Tibial artery (tissue), 4 donors: ENCODE measurements around the gene MAPK8.

ENCODE experiments used
- DNase-seq, 2 donors: peaks; one replicate each; pipeline ENCODE4 v3.0.0-alpha.2; 2019
- H3K27ac ChIP-seq, 2 donors: fragments of 200-600 bp; sonication (generic) in 1 of 2; 1 replicate in 1 of 2; 2 replicates in 1 of 2; pipeline ENCODE4 v1.5.1; 2018 to 2019; ENCODE audit warnings: mild to moderate bottlenecking in 1 of 2
- H3K27me3 ChIP-seq, 2 donors: fragments of 200-600 bp; sonication (generic) in 1 of 2; one replicate each; pipeline versions ENCODE4 v1.5.1 to v1.6.0; 2016 to 2019
- H3K36me3 ChIP-seq, 3 donors: fragments of 200-600 bp; sonication (generic) in 2 of 3; one replicate each; pipeline ENCODE4 v1.5.1; 2016 to 2019; ENCODE audit warnings: mild to moderate bottlenecking in 2 of 3
- H3K4me1 ChIP-seq, 4 donors: fragments of 200-600 bp; sonication (generic) in 2 of 4; 1 replicate in 3 of 4; 2 replicates in 1 of 4; pipeline ENCODE4 v1.5.1; 2016 to 2019
- H3K4me3 ChIP-seq, 2 donors: fragments of 200-600 bp; sonication (generic) in 1 of 2; 1 replicate in 1 of 2; 2 replicates in 1 of 2; pipeline ENCODE4 v1.5.1; 2018 to 2019; ENCODE audit warnings: mild to moderate bottlenecking in 2 of 2
- H3K9me3 ChIP-seq, 3 donors: fragments of 200-600 bp; sonication (generic) in 1 of 3; one replicate each; pipeline ENCODE4 v1.5.1; 2016 to 2019
- CTCF ChIP-seq, 2 experiments: fragments of 200-600 bp in 1 of 2; fragments of 450-650 bp in 1 of 2; IDR thresholded peaks; one replicate each; pipeline ENCODE4 v1.5.1; 2017 to 2019; ENCODE audit warnings: antibody characterized with exemption in 2 of 2, mild to moderate bottlenecking in 1 of 2, moderate library complexity in 1 of 2
- intact Hi-C: fragments of 100-400 bp; cut with DNase I; formaldehyde crosslinking; loops from one replicate; pipeline ENCODE4 v1.15.0; 2023; ENCODE audit warnings: low total_unique reads

The MAPK8 gene

GRCh38 chr10:48473704-48474103 is 167.2 kb downstream of the MAPK8 start:
- Histone ChIP-seq H3K27me3 (peaks cover 0 to 3% of the 10 kb centered on the region in 2 donors), H3K4me1 (no peaks in the 10 kb centered on the region), H3K36me3 (no peaks in the 10 kb centered on the region), H3K4me3 (no peak overlapping the region), H3K9me3 (no peaks in the 10 kb centered on the region), H3K27ac (no peak overlapping the region)
- no peak for DNase-seq
- intact Hi-C loops: no loop called here
- no peak for TF ChIP-seq CTCF (IDR thresholded peaks at IDR 0.05)

GRCh38 chr10:48474765-48475365 is 168.4 kb downstream of the MAPK8 start:
- Histone ChIP-seq H3K4me1 (no peaks in the 10 kb centered on the region), H3K36me3 (no peaks in the 10 kb centered on the region), H3K4me3 (no peak overlapping the region), H3K9me3 (no peaks in the 10 kb centered on the region), H3K27ac (no peak overlapping the region), H3K27me3 (no peaks in the 10 kb centered on the region)
- intact Hi-C loops: no loop called here
- no peak for TF ChIP-seq CTCF (IDR thresholded peaks at IDR 0.05)
- no peak for DNase-seq

- no peaks in the 10 kb centered on the region for H3K9me3 ChIP-seq
- H3K36me3 ChIP-seq: no peaks in the 10 kb centered on the region
- DNase-seq: no peak
- no peaks in the 10 kb centered on the region for H3K27me3 ChIP-seq
- no peaks in the 10 kb centered on the region for H3K4me1 ChIP-seq
- intact Hi-C loops: no loop called here
- no peak overlapping the region for H3K27ac ChIP-seq
- TF ChIP-seq CTCF (IDR thresholded peaks at IDR 0.05): no peak
- no peak overlapping the region for H3K4me3 ChIP-seq
Measured at GRCh38 chr10:48475943-48476278, 169.4 kb downstream of the MAPK8 start.

- Histone ChIP-seq H3K27ac (no peak overlapping the region), H3K36me3 (no peaks in the 10 kb centered on the region), H3K27me3 (no peaks in the 10 kb centered on the region), H3K4me1 (no peaks in the 10 kb centered on the region), H3K4me3 (no peak overlapping the region), H3K9me3 (no peaks in the 10 kb centered on the region)
- DNase-seq: no peak
- intact Hi-C loops: no loop called here
- no peak for TF ChIP-seq CTCF (IDR thresholded peaks at IDR 0.05)
Measured at GRCh38 chr10:48476279-48476982, 170.0 kb downstream of the MAPK8 start.

- Histone ChIP-seq H3K4me3 (no peak overlapping the region), H3K36me3 (no peaks in the 10 kb centered on the region), H3K27ac (no peak overlapping the region), H3K9me3 (no peaks in the 10 kb centered on the region), H3K4me1 (no peaks in the 10 kb centered on the region), H3K27me3 (no peaks in the 10 kb centered on the region)
- intact Hi-C loops: no loop called here
- no peak for TF ChIP-seq CTCF (IDR thresholded peaks at IDR 0.05)
- DNase-seq: no peak
Measured at GRCh38 chr10:48477141-48477540, 170.7 kb downstream of the MAPK8 start.
